Measurements from ENCODE around the gene CPB2. TPM values are rescaled to one million over a fixed set of nuclear protein-coding genes. Genes with fewer than 3 reads are reported as not detected.
A peak's percentile ranks its signal among the peaks of the same experiment; 100 is the strongest.

The CPB2 gene
- total and polyA plus RNA-seq, 4 donors = 175 to 997 (median 504) TPM

DNA sequence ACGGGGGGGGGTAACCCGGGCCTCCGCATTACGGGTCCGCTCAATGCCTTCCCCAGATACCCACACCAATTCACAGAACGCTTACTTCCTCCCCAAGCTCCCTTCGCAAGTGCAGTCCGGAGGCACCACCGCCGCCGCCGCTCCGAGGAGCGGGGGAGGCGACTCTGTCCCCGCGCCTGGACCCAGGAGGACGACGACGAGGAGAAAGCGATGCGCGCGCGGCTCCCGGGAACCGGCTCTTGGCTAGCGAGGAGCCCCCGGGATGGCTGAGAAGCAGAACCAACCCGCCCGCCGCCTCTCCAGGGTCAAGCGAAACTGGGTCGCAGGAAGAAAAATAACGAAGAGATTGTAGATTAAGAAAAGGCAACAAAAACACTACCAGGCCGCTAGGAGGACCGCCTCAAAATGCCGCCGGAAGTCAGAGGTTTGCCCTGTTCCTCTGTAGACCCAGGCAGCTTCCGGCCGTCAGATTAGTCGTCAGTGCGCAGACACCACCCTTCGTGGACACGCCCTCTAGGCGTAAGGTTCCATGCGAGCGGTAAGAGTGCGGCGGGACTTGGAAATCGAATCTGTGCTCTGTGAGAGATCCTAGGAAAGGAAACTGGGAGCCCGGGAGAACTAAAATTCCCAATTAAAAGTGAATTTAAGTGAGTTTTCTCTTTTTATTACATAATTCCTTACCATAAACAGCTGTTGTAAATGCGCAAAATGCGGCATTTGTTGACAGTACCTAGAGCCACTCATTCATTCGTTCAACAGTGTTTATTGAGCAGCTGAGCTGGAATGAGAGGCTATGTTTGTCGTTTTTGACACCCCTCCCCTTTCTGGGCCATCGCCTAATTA lies 52.3 kb downstream of the CPB2 start, which contains the start of gene ZC3H13:
Gene ZC3H13 (minus strand): TSS at position 428 of the 843 bp plus-strand sequence. CDS start 7,239 bp downstream, outside the sequence.
- Histone ChIP-seq H3K9me3 (ENCODE audit: control insufficient read depth in 4 of 4, low read length in 3 of 4) (no peaks in the 10 kb centered on the region), H3K9ac (ENCODE audit: low read depth in 1 of 2, low read length in 2 of 2) (peak within 1 kb of the TSS; percentile 85 to 96), H3K4me3 (ENCODE audit: low read depth in 1 of 3, low read length in 3 of 3) (peak within 1 kb of the TSS; percentile 79 to 89 (median 87)), H3K36me3 (ENCODE audit: control insufficient read depth in 4 of 4, insufficient read depth in 3 of 4, low read depth in 1 of 4, low read length in 3 of 4) (peaks cover 2 to 34% (median 15%) of the 10 kb centered on the region in 4 donors), H3K27ac (ENCODE audit: low read depth in 1 of 2, low read length in 2 of 2) (peak within 1 kb of the TSS; percentile 91 to 94), H3K4me1 (ENCODE audit: control insufficient read depth in 4 of 4, insufficient read depth in 4 of 4, low read length in 3 of 4) (peaks cover 2 to 38% (median 15%) of the 10 kb centered on the region in 4 donors), H3K27me3 (ENCODE audit: control insufficient read depth in 4 of 4, insufficient read depth in 4 of 4, low read length in 3 of 4) (no peaks in the 10 kb centered on the region)
- DNase-seq (ENCODE audit: low spot score) = peak; percentile 89
- WGBS = 2% methylated on average over 57 of the region's 57 CpGs
- TF ChIP-seq EGR1 (IDR thresholded peaks at IDR 0.05; ENCODE audit: low read depth in 2 of 2) = no peak
- TF ChIP-seq, protein P1, sequence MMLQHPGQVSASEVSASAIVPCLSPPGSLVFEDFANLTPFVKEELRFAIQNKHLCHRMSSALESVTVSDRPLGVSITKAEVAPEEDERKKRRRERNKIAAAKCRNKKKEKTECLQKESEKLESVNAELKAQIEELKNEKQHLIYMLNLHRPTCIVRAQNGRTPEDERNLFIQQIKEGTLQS (IDR thresholded peaks at IDR 0.05) = peak; percentile 27
- TF ChIP-seq, protein P2, sequence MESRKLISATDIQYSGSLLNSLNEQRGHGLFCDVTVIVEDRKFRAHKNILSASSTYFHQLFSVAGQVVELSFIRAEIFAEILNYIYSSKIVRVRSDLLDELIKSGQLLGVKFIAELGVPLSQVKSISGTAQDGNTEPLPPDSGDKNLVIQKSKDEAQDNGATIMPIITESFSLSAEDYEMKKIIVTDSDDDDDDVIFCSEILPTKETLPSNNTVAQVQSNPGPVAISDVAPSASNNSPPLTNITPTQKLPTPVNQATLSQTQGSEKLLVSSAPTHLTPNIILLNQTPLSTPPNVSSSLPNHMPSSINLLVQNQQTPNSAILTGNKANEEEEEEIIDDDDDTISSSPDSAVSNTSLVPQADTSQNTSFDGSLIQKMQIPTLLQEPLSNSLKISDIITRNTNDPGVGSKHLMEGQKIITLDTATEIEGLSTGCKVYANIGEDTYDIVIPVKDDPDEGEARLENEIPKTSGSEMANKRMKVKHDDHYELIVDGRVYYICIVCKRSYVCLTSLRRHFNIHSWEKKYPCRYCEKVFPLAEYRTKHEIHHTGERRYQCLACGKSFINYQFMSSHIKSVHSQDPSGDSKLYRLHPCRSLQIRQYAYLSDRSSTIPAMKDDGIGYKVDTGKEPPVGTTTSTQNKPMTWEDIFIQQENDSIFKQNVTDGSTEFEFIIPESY (IDR thresholded peaks at IDR 0.05) = peak; percentile 82
- peak; percentile 69 for TF ChIP-seq TAF1 (conservative IDR thresholded peaks at IDR 0.05)
- TF ChIP-seq, protein P3, sequence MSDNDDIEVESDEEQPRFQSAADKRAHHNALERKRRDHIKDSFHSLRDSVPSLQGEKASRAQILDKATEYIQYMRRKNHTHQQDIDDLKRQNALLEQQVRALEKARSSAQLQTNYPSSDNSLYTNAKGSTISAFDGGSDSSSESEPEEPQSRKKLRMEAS (IDR thresholded peaks at IDR 0.05) = peak; percentile 58
- TF ChIP-seq, protein P4, sequence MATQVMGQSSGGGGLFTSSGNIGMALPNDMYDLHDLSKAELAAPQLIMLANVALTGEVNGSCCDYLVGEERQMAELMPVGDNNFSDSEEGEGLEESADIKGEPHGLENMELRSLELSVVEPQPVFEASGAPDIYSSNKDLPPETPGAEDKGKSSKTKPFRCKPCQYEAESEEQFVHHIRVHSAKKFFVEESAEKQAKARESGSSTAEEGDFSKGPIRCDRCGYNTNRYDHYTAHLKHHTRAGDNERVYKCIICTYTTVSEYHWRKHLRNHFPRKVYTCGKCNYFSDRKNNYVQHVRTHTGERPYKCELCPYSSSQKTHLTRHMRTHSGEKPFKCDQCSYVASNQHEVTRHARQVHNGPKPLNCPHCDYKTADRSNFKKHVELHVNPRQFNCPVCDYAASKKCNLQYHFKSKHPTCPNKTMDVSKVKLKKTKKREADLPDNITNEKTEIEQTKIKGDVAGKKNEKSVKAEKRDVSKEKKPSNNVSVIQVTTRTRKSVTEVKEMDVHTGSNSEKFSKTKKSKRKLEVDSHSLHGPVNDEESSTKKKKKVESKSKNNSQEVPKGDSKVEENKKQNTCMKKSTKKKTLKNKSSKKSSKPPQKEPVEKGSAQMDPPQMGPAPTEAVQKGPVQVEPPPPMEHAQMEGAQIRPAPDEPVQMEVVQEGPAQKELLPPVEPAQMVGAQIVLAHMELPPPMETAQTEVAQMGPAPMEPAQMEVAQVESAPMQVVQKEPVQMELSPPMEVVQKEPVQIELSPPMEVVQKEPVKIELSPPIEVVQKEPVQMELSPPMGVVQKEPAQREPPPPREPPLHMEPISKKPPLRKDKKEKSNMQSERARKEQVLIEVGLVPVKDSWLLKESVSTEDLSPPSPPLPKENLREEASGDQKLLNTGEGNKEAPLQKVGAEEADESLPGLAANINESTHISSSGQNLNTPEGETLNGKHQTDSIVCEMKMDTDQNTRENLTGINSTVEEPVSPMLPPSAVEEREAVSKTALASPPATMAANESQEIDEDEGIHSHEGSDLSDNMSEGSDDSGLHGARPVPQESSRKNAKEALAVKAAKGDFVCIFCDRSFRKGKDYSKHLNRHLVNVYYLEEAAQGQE (IDR thresholded peaks at IDR 0.05) = peak; percentile 69
- TF ChIP-seq YY1 (IDR thresholded peaks at IDR 0.05) = peak; percentile 85
- TF ChIP-seq RXRA (IDR thresholded peaks at IDR 0.05) = peak in 1 of 2 donors; percentile 44
- peak; percentile 40 to 48 for TF ChIP-seq RAD21 (IDR thresholded peaks at IDR 0.05)
- TF ChIP-seq, protein P5, sequence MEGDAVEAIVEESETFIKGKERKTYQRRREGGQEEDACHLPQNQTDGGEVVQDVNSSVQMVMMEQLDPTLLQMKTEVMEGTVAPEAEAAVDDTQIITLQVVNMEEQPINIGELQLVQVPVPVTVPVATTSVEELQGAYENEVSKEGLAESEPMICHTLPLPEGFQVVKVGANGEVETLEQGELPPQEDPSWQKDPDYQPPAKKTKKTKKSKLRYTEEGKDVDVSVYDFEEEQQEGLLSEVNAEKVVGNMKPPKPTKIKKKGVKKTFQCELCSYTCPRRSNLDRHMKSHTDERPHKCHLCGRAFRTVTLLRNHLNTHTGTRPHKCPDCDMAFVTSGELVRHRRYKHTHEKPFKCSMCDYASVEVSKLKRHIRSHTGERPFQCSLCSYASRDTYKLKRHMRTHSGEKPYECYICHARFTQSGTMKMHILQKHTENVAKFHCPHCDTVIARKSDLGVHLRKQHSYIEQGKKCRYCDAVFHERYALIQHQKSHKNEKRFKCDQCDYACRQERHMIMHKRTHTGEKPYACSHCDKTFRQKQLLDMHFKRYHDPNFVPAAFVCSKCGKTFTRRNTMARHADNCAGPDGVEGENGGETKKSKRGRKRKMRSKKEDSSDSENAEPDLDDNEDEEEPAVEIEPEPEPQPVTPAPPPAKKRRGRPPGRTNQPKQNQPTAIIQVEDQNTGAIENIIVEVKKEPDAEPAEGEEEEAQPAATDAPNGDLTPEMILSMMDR (IDR thresholded peaks at IDR 0.05; ENCODE audit: low read depth, low read length, missing input control) = peak; percentile 42
- peak; percentile 55 for TF ChIP-seq SP1 (IDR thresholded peaks at IDR 0.05)
- TF ChIP-seq HNF4A (conservative IDR thresholded peaks at IDR 0.05) = no peak
- TF ChIP-seq NR2F2 (IDR thresholded peaks at IDR 0.05) = peak; percentile 27
- no peak for TF ChIP-seq JUND (IDR thresholded peaks at IDR 0.05)
- no peak for TF ChIP-seq FOXA2 (IDR thresholded peaks at IDR 0.05)
- peak; percentile 92 to 98 for TF ChIP-seq GABPA (IDR thresholded peaks at IDR 0.05 in 1 of 2, conservative IDR thresholded peaks at IDR 0.05 in 1 of 2)

Measured in liver (tissue), 9 donors.